Thyroid gland (tissue), 4 donors: ENCODE data around the gene ALDH9A1.

ENCODE experiments used
- POLR2A ChIP-seq, 2 donors: fragments of 450-650 bp; IDR thresholded peaks; one replicate each; pipeline ENCODE4 v1.6.1; 2017; ENCODE audit warnings: antibody characterized with exemption in 2 of 2, mild to moderate bottlenecking in 2 of 2, moderate library complexity in 1 of 2
- TF ChIP-seq, protein P1 (sequence below), 6 experiments: fragments of 200-600 bp in 3 of 6; fragments of 450-650 bp in 3 of 6; sonication (generic) in 3 of 6; IDR thresholded peaks; one replicate each; pipeline ENCODE4 v1.5.1; 2016 to 2019; ENCODE audit warnings: antibody characterized with exemption in 6 of 6, mild to moderate bottlenecking in 2 of 6, inconsistent platforms in 1 of 6, moderate library complexity in 1 of 6

DNA sequence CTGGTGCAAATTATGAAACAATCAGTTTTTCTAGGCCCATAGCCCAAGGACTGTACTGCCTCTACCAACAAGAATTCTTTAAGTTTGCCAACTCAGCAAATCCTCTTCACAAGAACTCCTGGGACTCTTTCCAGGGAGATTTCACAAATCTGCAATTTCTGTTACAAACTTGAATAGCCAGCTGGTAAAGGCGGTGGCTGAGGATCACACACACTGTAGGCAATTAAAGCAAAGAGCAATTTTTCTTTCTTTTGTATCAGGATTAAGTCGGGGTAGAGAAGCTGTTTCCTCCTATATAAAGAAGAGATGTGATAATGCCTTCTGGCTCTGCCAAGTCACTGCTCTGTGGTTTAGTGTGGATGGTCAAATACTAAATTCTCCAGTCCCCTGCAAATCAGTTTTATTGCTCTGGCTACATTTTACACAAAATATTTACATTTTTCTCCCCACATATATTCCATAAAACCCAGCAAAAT is 1.7 kb downstream of the ALDH9A1 start:
- TF ChIP-seq POLR2A (IDR thresholded peaks at IDR 0.05): no peak
- TF ChIP-seq, protein P1, sequence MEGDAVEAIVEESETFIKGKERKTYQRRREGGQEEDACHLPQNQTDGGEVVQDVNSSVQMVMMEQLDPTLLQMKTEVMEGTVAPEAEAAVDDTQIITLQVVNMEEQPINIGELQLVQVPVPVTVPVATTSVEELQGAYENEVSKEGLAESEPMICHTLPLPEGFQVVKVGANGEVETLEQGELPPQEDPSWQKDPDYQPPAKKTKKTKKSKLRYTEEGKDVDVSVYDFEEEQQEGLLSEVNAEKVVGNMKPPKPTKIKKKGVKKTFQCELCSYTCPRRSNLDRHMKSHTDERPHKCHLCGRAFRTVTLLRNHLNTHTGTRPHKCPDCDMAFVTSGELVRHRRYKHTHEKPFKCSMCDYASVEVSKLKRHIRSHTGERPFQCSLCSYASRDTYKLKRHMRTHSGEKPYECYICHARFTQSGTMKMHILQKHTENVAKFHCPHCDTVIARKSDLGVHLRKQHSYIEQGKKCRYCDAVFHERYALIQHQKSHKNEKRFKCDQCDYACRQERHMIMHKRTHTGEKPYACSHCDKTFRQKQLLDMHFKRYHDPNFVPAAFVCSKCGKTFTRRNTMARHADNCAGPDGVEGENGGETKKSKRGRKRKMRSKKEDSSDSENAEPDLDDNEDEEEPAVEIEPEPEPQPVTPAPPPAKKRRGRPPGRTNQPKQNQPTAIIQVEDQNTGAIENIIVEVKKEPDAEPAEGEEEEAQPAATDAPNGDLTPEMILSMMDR (IDR thresholded peaks at IDR 0.05): no peak
